ENCODE results near the gene KRTAP4-2.
"Not testable (repeated sequence)": the region's sequence is repeated elsewhere in the genome, so short reads cannot be mapped to it uniquely, and the experiment has no call there.

The KRTAP4-2 gene

DNA sequence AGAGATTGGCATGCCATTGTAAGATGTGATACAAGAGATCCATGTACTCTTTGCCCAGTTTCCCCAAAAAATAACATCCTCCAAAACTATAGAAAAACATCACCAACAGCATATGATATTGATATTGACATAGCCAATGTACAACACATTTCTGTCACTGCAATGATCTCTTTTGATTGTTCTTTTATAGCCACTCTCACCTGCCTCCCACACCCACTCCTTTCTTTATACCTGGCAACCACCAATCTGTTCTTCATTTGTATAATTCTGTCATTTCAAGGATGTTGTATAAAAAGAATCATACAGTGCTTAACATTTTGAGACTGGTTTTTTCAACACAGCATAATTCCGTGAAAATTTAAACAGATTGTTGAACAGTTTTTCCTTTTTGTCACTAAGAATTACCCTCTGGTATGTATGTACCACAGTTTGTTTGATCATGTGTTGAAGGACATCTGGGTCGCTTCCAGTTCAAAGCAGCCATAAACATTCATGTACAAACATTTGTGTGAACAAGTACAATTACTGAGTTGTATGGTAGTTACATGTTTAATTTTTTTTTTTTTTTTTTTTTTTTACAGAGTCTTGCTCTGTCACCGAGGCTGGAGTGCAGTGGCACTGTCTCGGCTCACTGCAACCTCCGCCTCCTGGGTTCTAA, 21.5 kb upstream of the KRTAP4-2 start:
- TF ChIP-seq ZNF274 (IDR thresholded peaks at IDR 0.05; ENCODE audit: low read depth, low read length) (no peak), YY1 (IDR thresholded peaks at IDR 0.05; ENCODE audit: insufficient read depth, insufficient read length) (no peak), SUZ12 (IDR thresholded peaks at IDR 0.05; ENCODE audit: extremely low read depth, insufficient read depth, insufficient read length) (no peak)

DNA sequence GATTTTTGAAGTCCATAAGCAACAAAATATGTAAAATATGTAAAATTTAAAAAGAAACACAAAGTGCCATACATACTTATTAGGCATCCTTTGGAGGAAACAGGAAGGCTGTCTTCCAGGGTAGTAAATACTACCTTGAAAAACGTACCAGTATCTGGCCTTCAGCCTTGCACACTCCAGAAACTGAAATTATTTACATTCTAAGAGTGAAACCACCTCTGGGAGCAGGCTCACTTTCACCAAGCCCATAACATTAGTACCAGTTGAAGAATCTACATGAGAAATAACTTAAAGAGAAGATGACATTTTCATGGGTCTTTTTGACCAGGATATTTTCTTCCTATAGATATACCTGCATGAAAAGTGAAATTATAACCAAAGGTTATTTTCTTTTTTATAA, 18.0 kb upstream of the KRTAP4-2 start:
- no peaks in the 10 kb centered on the region for H3K27me3 ChIP-seq (ENCODE audit: insufficient read depth, insufficient read length)
- H3K9ac ChIP-seq (ENCODE audit: insufficient read length, low read depth): no peak overlapping the region
- no peak overlapping the region for H3K4me3 ChIP-seq (ENCODE audit: insufficient read length, low read depth)
- peaks cover 3% of the 10 kb centered on the region; the same call in 1 of the 2 replicates for H3K9me3 ChIP-seq (ENCODE audit: insufficient read depth, low read length)
- H3K36me3 ChIP-seq (ENCODE audit: insufficient read depth, insufficient read length, low read length): no peaks in the 10 kb centered on the region
- DNase-seq (ENCODE audit: low read depth, low spot score): no peak
- no peak for TF ChIP-seq SUZ12 (IDR thresholded peaks at IDR 0.05; ENCODE audit: extremely low read depth, insufficient read depth, insufficient read length)
- H3K4me1 ChIP-seq (ENCODE audit: insufficient read depth, insufficient read length): no peaks in the 10 kb centered on the region

More for the DNA sequence above, 21.5 kb upstream of the KRTAP4-2 start:
- DNase-seq (ENCODE audit: low read depth, low spot score): no peak
- H3K9ac ChIP-seq (ENCODE audit: insufficient read length, low read depth): no peak overlapping the region
- peaks cover 3% of the 10 kb centered on the region; the same call in 1 of the 2 replicates for H3K9me3 ChIP-seq (ENCODE audit: insufficient read depth, low read length)
- no peak overlapping the region for H3K4me3 ChIP-seq (ENCODE audit: insufficient read length, low read depth)
- H3K27me3 ChIP-seq (ENCODE audit: insufficient read depth, insufficient read length): no peaks in the 10 kb centered on the region
- no peaks in the 10 kb centered on the region for H3K36me3 ChIP-seq (ENCODE audit: insufficient read depth, insufficient read length, low read length)
- H3K4me1 ChIP-seq (ENCODE audit: insufficient read depth, insufficient read length): no peaks in the 10 kb centered on the region

DNA sequence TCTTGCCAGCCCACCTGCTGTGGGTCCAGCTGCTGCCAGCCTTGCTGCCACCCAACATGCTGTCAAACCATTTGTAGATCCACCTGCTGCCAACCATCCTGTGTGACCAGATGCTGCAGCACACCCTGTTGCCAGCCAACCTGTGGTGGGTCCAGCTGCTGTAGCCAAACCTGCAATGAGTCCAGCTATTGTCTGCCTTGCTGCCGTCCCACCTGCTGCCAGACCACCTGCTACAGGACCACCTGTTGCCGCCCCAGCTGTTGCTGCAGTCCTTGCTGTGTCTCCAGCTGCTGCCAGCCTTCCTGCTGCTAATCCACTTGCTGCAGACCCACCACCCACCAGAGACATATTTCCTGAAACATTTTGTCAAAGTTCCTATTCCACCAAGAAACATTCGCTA, 12.3 kb upstream of the KRTAP4-2 start:
- Histone ChIP-seq H3K4me1 (ENCODE audit: insufficient read depth, insufficient read length) (no peaks in the 10 kb centered on the region), H3K9ac (ENCODE audit: insufficient read length, low read depth) (no peak overlapping the region), H3K27me3 (ENCODE audit: insufficient read depth, insufficient read length) (no peaks in the 10 kb centered on the region), H3K4me3 (ENCODE audit: insufficient read length, low read depth) (no peak overlapping the region), H3K36me3 (ENCODE audit: insufficient read depth, insufficient read length, low read length) (no peaks in the 10 kb centered on the region), H3K9me3 (ENCODE audit: insufficient read depth, low read length) (0 out of 2 replicates have a peak, but pooled peaks cover 3% of the 10 kb centered on the region)
- TF ChIP-seq YY1 (IDR thresholded peaks at IDR 0.05; ENCODE audit: insufficient read depth, insufficient read length): no peak
- no peak for DNase-seq (ENCODE audit: low read depth, low spot score)

DNA sequence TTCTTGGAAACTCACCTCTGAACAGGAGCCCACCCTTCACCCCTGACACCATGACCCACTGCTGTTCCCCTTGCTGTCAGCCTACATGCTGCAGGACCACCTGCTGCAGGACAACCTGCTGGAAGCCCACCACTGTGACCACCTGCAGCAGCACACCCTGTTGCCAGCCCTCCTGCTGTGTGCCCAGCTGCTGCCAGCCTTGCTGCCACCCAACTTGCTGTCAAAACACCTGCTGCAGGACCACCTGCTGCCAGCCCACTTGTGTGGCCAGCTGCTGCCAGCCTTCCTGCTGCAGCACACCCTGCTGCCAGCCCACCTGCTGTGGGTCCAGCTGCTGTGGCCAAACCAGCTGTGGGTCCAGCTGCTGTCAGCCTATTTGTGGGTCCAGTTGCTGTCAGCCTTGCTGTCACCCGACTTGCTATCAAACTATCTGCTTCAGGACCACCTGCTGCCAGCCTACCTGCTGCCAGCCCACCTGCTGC, 11.9 kb upstream of the KRTAP4-2 start, which contains the start of gene KRTAP9-1:
KRTAP9-1 (plus strand) TSS at position 51 of the 482 bp plus-strand sequence; CDS start at position 51, 0 bp downstream.
- not testable (repeated sequence) for H3K27me3 ChIP-seq (ENCODE audit: insufficient read depth, insufficient read length); H3K9ac ChIP-seq (ENCODE audit: insufficient read length, low read depth); H3K36me3 ChIP-seq (ENCODE audit: insufficient read depth, insufficient read length, low read length); DNase-seq (ENCODE audit: low read depth, low spot score); H3K4me3 ChIP-seq (ENCODE audit: insufficient read length, low read depth); H3K4me1 ChIP-seq (ENCODE audit: insufficient read depth, insufficient read length); H3K9me3 ChIP-seq (ENCODE audit: insufficient read depth, low read length)

DNA sequence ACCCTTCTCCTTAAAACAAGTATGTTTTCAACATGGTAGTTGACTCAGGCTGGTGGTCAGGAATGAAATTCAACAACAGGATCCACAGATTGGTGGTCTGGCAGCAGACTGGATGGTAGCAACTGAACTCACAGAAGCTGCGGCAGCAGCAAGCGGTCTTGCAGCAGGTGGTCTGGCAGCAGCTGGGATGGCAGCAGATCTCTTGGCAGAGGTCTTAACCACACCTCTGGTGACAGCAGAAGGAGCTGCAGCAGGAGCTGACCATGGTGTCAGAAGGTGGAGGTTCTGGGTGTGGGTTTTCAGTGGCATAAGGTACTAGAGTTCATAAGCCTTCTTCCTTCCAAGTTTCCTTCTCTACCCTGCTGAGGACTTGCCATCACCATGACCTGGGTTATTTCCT, 8.9 kb upstream of the KRTAP4-2 start:
- Histone ChIP-seq H3K4me1 (ENCODE audit: insufficient read depth, insufficient read length) (no peaks in the 10 kb centered on the region), H3K27me3 (ENCODE audit: insufficient read depth, insufficient read length) (no peaks in the 10 kb centered on the region), H3K4me3 (ENCODE audit: insufficient read length, low read depth) (no peak overlapping the region), H3K36me3 (ENCODE audit: insufficient read depth, insufficient read length, low read length) (no peaks in the 10 kb centered on the region), H3K9me3 (ENCODE audit: insufficient read depth, low read length) (no peaks in the 10 kb centered on the region), H3K9ac (ENCODE audit: insufficient read length, low read depth) (no peak overlapping the region)
- DNase-seq (ENCODE audit: low read depth, low spot score): no peak
- no peak for TF ChIP-seq YY1 (IDR thresholded peaks at IDR 0.05; ENCODE audit: insufficient read depth, insufficient read length)
- no peak for TF ChIP-seq ZNF274 (IDR thresholded peaks at IDR 0.05; ENCODE audit: low read depth, low read length)

DNA sequence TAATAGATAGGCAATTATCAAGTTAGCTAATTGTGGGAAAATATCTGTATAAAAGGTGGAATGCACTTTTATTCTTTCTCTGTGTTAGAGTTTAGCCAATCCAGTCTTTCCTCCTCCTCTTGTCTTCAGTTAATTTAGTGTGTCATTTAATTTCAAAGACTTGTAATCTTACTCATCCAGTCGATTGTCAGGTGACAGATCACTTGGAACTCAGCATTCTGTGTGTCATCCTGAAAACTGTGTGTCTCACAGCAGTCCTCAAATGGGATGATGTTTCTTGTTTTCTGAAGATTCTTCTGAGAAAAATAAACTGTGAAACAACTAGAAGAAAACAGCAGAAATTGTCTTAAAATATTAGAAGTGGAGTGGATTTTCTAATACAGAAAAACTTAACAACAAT, 7.0 kb upstream of the KRTAP4-2 start:
- H3K9me3 ChIP-seq (ENCODE audit: insufficient read depth, low read length): no peaks in the 10 kb centered on the region
- TF ChIP-seq ZNF274 (IDR thresholded peaks at IDR 0.05; ENCODE audit: low read depth, low read length) (no peak), YY1 (IDR thresholded peaks at IDR 0.05; ENCODE audit: insufficient read depth, insufficient read length) (no peak), SUZ12 (IDR thresholded peaks at IDR 0.05; ENCODE audit: extremely low read depth, insufficient read depth, insufficient read length) (no peak)

DNA sequence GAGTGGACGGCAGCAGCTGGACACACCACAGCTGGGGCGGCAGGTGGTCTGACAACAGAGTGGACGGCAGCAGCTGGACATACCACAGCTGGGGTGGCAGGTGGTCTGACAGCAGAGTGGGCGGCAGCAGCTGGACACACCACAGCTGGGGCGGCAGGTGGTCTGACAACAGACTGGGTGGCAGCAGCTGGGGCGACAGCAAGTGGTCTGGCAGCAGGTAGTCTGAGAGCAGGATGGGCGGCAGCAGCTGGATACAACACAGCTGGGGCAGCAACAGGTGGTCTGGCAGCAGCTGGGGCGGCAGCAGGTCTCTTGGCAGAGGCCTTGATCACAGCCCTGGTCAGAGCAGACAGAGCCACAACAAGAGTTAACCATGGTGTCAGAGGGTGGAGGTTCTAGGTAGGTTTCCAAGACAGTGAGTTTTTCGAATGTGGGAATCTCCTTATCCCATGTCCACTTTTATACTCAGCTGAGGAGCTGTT, 6.5 kb upstream of the KRTAP4-2 start, which contains the start of gene KRTAP4-1:
KRTAP4-1 (minus strand) TSS at position 432 of the 482 bp plus-strand sequence; CDS start at position 375, 57 bp downstream.
- TF ChIP-seq ZNF274 (IDR thresholded peaks at IDR 0.05; ENCODE audit: low read depth, low read length) (no peak), YY1 (IDR thresholded peaks at IDR 0.05; ENCODE audit: insufficient read depth, insufficient read length) (no peak), SUZ12 (IDR thresholded peaks at IDR 0.05; ENCODE audit: extremely low read depth, insufficient read depth, insufficient read length) (no peak)
- no peaks in the 10 kb centered on the region for H3K4me1 ChIP-seq (ENCODE audit: insufficient read depth, insufficient read length)
- no peak within 1 kb of the TSS for H3K4me3 ChIP-seq (ENCODE audit: insufficient read length, low read depth)
- no peaks in the 10 kb centered on the region for H3K27me3 ChIP-seq (ENCODE audit: insufficient read depth, insufficient read length)
- H3K9ac ChIP-seq (ENCODE audit: insufficient read length, low read depth): no peak within 1 kb of the TSS
- H3K36me3 ChIP-seq (ENCODE audit: insufficient read depth, insufficient read length, low read length): no peaks in the 10 kb centered on the region
- H3K9me3 ChIP-seq (ENCODE audit: insufficient read depth, low read length): no peaks in the 10 kb centered on the region
- no peak for DNase-seq (ENCODE audit: low read depth, low spot score)

More for the DNA sequence above, 7.0 kb upstream of the KRTAP4-2 start:
- H3K36me3 ChIP-seq (ENCODE audit: insufficient read depth, insufficient read length, low read length): no peaks in the 10 kb centered on the region
- no peak overlapping the region for H3K4me3 ChIP-seq (ENCODE audit: insufficient read length, low read depth)
- H3K4me1 ChIP-seq (ENCODE audit: insufficient read depth, insufficient read length): no peaks in the 10 kb centered on the region
- H3K9ac ChIP-seq (ENCODE audit: insufficient read length, low read depth): no peak overlapping the region
- H3K27me3 ChIP-seq (ENCODE audit: insufficient read depth, insufficient read length): no peaks in the 10 kb centered on the region
- DNase-seq (ENCODE audit: low read depth, low spot score): no peak
